Neural progenitor cell (in vitro differentiated cells): ENCODE measurements around the gene CCDC8.

Source experiments
- EZH2 ChIP-seq: fragments of 200-600 bp; sonication (generic); IDR thresholded peaks from 2 replicates; pipeline ENCODE4 v1.6.1; 2017; ENCODE audit warnings: antibody characterized with exemption, mild to moderate bottlenecking, moderate library complexity
- TF ChIP-seq, protein P1 (sequence below): fragments of 200-600 bp; sonication (generic); IDR thresholded peaks from 2 replicates; pipeline ENCODE4 v1.5.1; 2017; ENCODE audit warnings: antibody characterized with exemption, mild to moderate bottlenecking

GRCh38 chr19:46365561-46365960, 47.8 kb downstream of the CCDC8 start:
- TF ChIP-seq, protein P1, sequence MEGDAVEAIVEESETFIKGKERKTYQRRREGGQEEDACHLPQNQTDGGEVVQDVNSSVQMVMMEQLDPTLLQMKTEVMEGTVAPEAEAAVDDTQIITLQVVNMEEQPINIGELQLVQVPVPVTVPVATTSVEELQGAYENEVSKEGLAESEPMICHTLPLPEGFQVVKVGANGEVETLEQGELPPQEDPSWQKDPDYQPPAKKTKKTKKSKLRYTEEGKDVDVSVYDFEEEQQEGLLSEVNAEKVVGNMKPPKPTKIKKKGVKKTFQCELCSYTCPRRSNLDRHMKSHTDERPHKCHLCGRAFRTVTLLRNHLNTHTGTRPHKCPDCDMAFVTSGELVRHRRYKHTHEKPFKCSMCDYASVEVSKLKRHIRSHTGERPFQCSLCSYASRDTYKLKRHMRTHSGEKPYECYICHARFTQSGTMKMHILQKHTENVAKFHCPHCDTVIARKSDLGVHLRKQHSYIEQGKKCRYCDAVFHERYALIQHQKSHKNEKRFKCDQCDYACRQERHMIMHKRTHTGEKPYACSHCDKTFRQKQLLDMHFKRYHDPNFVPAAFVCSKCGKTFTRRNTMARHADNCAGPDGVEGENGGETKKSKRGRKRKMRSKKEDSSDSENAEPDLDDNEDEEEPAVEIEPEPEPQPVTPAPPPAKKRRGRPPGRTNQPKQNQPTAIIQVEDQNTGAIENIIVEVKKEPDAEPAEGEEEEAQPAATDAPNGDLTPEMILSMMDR: no peak
- no peak for TF ChIP-seq EZH2
